ENCODE measurements around the gene HBEGF. TPM values are rescaled to one million over a fixed set of nuclear protein-coding genes. Genes with fewer than 3 reads are reported as not detected.
A peak's percentile ranks its signal among the peaks of the same experiment; 100 is the strongest.

The HBEGF gene
- total RNA-seq, 1 experiment from 2014 or later: 2.4 TPM

GRCh38 chr5:140345919-140346347 lies 470 bp downstream of the HBEGF start:
- no peaks in the 10 kb centered on the region for H3K79me1 ChIP-seq (ENCODE audit: insufficient read depth, low read depth, low read length, poor library complexity, severe bottlenecking)
- H2BK15ac ChIP-seq (ENCODE audit: low read depth, low read length): no peak overlapping the region
- peak overlapping the region; percentile 42; the same call in 1 of the 2 replicates for H3K14ac ChIP-seq (ENCODE audit: insufficient read depth, low read length)
- no peak overlapping the region for H3K4ac ChIP-seq (ENCODE audit: low read depth, low read length)
- H2BK12ac ChIP-seq (ENCODE audit: insufficient read length, low read depth, low read length): no peak overlapping the region
- H2AFZ ChIP-seq (ENCODE audit: low read length): peak overlapping the region; percentile 16
- no peaks in the 10 kb centered on the region; the same call in 1 of the 2 replicates for H3K4me1 ChIP-seq (ENCODE audit: insufficient read depth, low read length)
- peaks cover 11% of the 10 kb centered on the region for H3K23me2 ChIP-seq (ENCODE audit: insufficient read length, low read depth, low read length, poor library complexity, severe bottlenecking)
- H4K91ac ChIP-seq (ENCODE audit: insufficient read length, low read depth, low read length): no peak overlapping the region
- no peak overlapping the region for H4K5ac ChIP-seq (ENCODE audit: insufficient read length, low read depth, low read length)
- peak overlapping the region; percentile 15 for H3K18ac ChIP-seq (ENCODE audit: insufficient read length, low read depth, low read length)
- peaks cover 19 to 24% of the 10 kb centered on the region in 2 experiments for H3K4me1 Mint-ChIP-seq
- no peak overlapping the region for H3K23ac ChIP-seq (ENCODE audit: insufficient read length, low read depth, low read length)
- no peaks in the 10 kb centered on the region for H3K79me2 ChIP-seq (ENCODE audit: insufficient read depth, low read length)
- DNase-seq: peak; percentile 76
- H3K27ac ChIP-seq (ENCODE audit: insufficient read length, low read depth, low read length): no peak overlapping the region
- WGBS (ENCODE audit: extremely low coverage, insufficient read length, low lambda C conversion rate): no CpG with 5 or more reads among the region's 35 CpGs
- no peaks in the 10 kb centered on the region for H3K9me3 ChIP-seq (ENCODE audit: control insufficient read depth, low read depth, low read length)
- H3K9ac ChIP-seq (ENCODE audit: extremely low read depth, insufficient read length, low read length): peak overlapping the region; percentile 9
- no peaks in the 10 kb centered on the region for H4K20me1 ChIP-seq (ENCODE audit: control insufficient read depth, insufficient read depth, insufficient read length)
- H3K4me3 Mint-ChIP-seq: peak overlapping the region; percentile 77 to 86
- peaks cover 0 to 4% (median 0%) of the 10 kb centered on the region in 3 experiments; a peak in 2 of 7 replicates for H3K36me3 Mint-ChIP-seq (ENCODE audit: insufficient read depth in 1 of 3, low read depth in 3 of 3)
- H2BK120ac ChIP-seq (ENCODE audit: low read depth, low read length, poor library complexity, severe bottlenecking): no peak overlapping the region
- no peak overlapping the region for H2BK20ac ChIP-seq (ENCODE audit: low read depth, low read length, poor library complexity, severe bottlenecking)
- H3K27me3 ChIP-seq (ENCODE audit: insufficient read depth, low read length): peaks cover 3% of the 10 kb centered on the region; the same call in 1 of the 2 replicates
- TF ChIP-seq, protein P1, sequence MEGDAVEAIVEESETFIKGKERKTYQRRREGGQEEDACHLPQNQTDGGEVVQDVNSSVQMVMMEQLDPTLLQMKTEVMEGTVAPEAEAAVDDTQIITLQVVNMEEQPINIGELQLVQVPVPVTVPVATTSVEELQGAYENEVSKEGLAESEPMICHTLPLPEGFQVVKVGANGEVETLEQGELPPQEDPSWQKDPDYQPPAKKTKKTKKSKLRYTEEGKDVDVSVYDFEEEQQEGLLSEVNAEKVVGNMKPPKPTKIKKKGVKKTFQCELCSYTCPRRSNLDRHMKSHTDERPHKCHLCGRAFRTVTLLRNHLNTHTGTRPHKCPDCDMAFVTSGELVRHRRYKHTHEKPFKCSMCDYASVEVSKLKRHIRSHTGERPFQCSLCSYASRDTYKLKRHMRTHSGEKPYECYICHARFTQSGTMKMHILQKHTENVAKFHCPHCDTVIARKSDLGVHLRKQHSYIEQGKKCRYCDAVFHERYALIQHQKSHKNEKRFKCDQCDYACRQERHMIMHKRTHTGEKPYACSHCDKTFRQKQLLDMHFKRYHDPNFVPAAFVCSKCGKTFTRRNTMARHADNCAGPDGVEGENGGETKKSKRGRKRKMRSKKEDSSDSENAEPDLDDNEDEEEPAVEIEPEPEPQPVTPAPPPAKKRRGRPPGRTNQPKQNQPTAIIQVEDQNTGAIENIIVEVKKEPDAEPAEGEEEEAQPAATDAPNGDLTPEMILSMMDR (conservative IDR thresholded peaks at IDR 0.05): 0 out of 3 replicates have a peak, but pooled peaks have one; percentile 41
- no peak overlapping the region for H3K56ac ChIP-seq (ENCODE audit: insufficient read length, low read depth, low read length)
- H3K4me2 ChIP-seq (ENCODE audit: insufficient read depth, insufficient read length, low read length): peak overlapping the region; percentile 55
- H2AK5ac ChIP-seq (ENCODE audit: insufficient read length, low read length): no peak overlapping the region
- H3T11ph ChIP-seq (ENCODE audit: low read length): no peak overlapping the region
- no peak overlapping the region for H4K8ac ChIP-seq (replicated peaks; ENCODE audit: insufficient read length, low read depth, low read length)
- H3K9me3 Mint-ChIP-seq: no peaks in the 10 kb centered on the region
- H3K27me3 Mint-ChIP-seq (ENCODE audit: low read depth): peaks cover 22% of the 10 kb centered on the region
- H2BK5ac ChIP-seq (ENCODE audit: insufficient read length, low read length): no peak overlapping the region
- peak overlapping the region in 1 of 3 experiments; percentile 38; a peak in 1 of 7 replicates for H3K27ac Mint-ChIP-seq

Data from H9 (cell line).